GM12865 (cell line): ENCODE results near the gene RNASE4.

ENCODE experiments used
- DNase-seq: peaks from one replicate; pipeline ENCODE4 v3.0.0; 2010; ENCODE audit warnings: low read depth
- H3K4me3 ChIP-seq: 2 replicates; pipeline ENCODE4 v1.5.1; 2011; ENCODE audit warnings: mild to moderate bottlenecking, low read depth, low read length, control low read depth
- CTCF ChIP-seq: IDR thresholded peaks from 2 replicates; pipeline ENCODE4 v1.5.1; 2011; ENCODE audit warnings: low read length, control low read depth, low read depth, inconsistent platforms; ENCODE audit not compliant: insufficient read depth; ENCODE audit errors: missing control alignments

Gene RNASE4

GRCh38 chr14:20655851-20656250 lies 28.5 kb upstream of the RNASE4 start:
- TF ChIP-seq CTCF = no peak

GRCh38 chr14:20656274-20656673 lies 28.1 kb upstream of the RNASE4 start:
- H3K4me3 ChIP-seq = no peak overlapping the region
- no peak for TF ChIP-seq CTCF
- DNase-seq = no peak

More at GRCh38 chr14:20655851-20656250, 28.5 kb upstream of the RNASE4 start:
- no peak overlapping the region for H3K4me3 ChIP-seq
- no peak for DNase-seq

- DNase-seq = peak; percentile 48
- peak; percentile 31 for TF ChIP-seq CTCF
- no peak overlapping the region for H3K4me3 ChIP-seq
Observed at GRCh38 chr14:20657216-20658211, 26.8 kb upstream of the RNASE4 start.

- no peak for TF ChIP-seq CTCF
- DNase-seq = no peak
- no peak overlapping the region for H3K4me3 ChIP-seq
Observed at GRCh38 chr14:20658246-20658645, 26.1 kb upstream of the RNASE4 start.

DNA sequence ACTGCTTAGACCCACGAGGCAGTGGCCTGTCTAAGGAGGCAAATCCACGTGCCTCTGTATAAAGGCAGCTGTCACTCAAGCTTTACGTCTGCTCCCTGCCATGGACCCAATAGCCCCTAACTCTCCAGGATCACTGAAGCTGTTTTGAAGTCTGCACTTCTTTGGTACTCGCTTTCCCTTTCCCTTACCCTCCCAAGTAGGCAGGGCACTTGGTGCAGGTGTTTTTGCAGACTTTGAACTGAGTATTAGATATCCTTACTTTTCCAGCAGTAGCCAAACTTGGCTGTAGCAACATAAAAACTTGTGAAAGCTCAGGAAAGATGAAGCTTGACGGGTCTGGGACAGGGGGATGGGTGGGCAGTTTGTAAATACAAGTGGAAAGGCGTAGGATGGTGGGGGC lies 25.0 kb upstream of the RNASE4 start:
- no peak for TF ChIP-seq CTCF
- DNase-seq = no peak
- H3K4me3 ChIP-seq = no peak overlapping the region

GRCh38 chr14:20659813-20660395 lies 24.5 kb upstream of the RNASE4 start:
- DNase-seq = no peak
- H3K4me3 ChIP-seq = no peak overlapping the region
- no peak for TF ChIP-seq CTCF

DNA sequence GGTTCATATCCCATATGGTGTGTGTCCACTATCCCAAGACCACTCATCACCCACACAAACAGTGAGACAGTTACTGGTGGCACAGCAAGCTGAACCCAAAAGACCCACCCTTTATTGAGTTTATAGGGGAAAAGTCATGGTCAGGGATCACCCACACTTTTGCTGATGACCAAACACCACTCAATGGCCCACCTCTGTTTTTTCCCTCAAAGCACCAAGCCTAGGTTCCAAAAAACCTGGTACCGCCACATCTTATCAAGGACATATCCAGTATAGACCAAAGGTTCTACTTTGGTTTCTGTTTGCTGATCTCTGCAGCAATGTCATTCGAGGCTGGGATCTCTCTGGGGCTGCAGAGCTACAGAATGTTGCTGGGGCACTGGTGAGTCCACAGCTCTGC lies 23.2 kb upstream of the RNASE4 start:
- DNase-seq = no peak
- no peak overlapping the region for H3K4me3 ChIP-seq
- no peak for TF ChIP-seq CTCF
